NK-92 (cell line): ENCODE measurements around the gene DNAJC27.
"Not testable (repeated sequence)": the region's sequence is repeated elsewhere in the genome, so short reads cannot be mapped to it uniquely, and the experiment has no call there.

Experiments used
- DNase-seq: peaks from one replicate; lab custom pipeline; 2025; ENCODE audit not compliant: unreplicated experiment; lab: John Stamatoyannopoulos, UW

Gene DNAJC27

GRCh38 chr2:24971536-24972314 lies at the start of gene DNAJC27:
Gene DNAJC27 (minus strand): TSS chr2:24971955. CDS start chr2:24971904, 51 bp downstream.
- DNase-seq, result peak; percentile 88

DNA sequence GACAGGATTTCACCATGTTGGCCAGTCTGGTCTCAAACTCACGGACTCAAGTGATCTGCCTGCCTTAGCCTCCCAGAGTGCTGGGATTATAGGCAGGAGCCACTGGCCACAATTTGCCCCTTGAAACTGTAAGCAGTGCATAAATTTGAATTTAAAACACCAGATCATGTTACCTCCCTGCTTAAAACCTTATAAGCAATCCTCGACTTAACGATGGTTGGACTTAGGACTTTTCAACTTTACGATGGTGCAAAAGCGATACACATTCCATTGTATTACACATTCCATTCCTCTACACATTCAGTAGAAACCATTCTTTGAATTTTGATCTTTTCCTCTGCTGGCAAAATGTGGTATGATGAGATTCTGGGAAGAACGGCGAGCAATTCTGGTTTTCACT lies 46.9 kb upstream of the DNAJC27 start:
- DNase-seq, result no peak

- DNase-seq, result no peak
Measured at GRCh38 chr2:25014631-25015030, 42.9 kb upstream of the DNAJC27 start.

DNA sequence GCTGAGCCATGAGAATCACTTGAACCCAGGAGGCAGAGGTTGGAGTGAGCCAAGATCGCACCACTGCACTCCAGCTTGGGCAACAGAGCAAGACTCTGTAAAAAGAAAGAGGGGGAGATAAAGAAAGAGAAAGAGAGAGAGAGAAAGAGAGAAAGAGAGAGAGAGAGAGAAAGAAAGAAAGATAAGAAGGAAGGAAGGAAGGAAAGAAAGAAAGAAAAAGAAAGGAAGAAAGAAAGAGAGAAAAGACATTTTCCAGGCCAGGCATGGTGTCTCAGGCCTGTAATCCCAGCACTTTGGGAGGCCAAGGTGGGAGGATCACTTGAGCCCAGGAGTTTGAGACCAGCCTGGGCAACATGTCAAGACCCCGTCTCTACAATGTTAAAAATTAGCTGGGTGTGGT lies 39.6 kb upstream of the DNAJC27 start:
- DNase-seq, result not testable (repeated sequence)

- no peak for DNase-seq
Measured at GRCh38 chr2:25009954-25010353, 38.2 kb upstream of the DNAJC27 start.

GRCh38 chr2:25002066-25002465 lies 30.3 kb upstream of the DNAJC27 start:
- DNase-seq, result no peak

- no peak for DNase-seq
Measured at GRCh38 chr2:25001325-25001637, 29.5 kb upstream of the DNAJC27 start.

GRCh38 chr2:25000503-25001324 lies 29.0 kb upstream of the DNAJC27 start:
- DNase-seq, result no peak

DNA sequence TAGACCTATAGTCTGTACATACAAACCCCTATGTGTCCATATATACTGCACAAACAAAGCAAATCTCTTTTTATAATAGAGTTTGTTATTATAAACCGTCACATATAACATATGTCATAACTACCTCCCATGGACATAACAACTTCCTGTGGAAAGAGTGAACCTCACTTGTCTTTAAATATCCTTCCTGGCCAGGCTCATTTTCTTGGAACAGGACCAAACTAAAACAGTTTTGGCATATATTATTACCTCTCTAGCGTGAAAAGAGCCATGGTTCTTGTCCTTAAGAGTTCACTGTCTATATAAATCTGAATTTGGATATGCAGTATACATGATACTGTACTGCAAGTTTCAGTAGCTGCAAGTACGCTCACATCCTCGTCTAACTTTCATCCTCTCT lies 28.3 kb upstream of the DNAJC27 start:
- no peak for DNase-seq

GRCh38 chr2:24999097-24999496 lies 27.3 kb upstream of the DNAJC27 start:
- not testable (repeated sequence) for DNase-seq

- DNase-seq, result no peak
Measured at GRCh38 chr2:24994146-24994724, 22.5 kb upstream of the DNAJC27 start.

- DNase-seq, result no peak
Measured at GRCh38 chr2:24993406-24994145, 21.8 kb upstream of the DNAJC27 start.

GRCh38 chr2:24986372-24986771 lies 14.6 kb upstream of the DNAJC27 start:
- no peak for DNase-seq

GRCh38 chr2:24985511-24985910 lies 13.8 kb upstream of the DNAJC27 start:
- DNase-seq, result no peak

DNA sequence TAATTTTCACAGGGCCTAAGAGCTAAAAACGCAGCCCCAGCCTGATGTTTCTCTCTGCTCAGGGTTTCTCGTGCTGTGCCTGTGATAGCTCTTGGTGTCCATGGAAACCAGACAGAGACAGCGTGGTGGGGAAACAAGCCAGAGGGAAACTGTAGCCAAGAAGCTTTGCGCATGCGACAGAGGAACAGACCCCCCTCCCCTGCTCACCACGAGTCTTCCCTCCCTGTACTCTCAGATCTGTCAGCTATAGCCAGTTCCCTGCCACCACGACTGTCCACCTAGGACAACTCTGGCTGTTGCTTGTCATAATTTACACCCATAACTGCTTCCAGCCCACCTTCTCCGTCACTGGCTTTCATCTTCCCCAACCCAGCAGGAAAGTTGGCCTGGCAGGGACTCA lies 13.2 kb upstream of the DNAJC27 start:
- no peak for DNase-seq

DNA sequence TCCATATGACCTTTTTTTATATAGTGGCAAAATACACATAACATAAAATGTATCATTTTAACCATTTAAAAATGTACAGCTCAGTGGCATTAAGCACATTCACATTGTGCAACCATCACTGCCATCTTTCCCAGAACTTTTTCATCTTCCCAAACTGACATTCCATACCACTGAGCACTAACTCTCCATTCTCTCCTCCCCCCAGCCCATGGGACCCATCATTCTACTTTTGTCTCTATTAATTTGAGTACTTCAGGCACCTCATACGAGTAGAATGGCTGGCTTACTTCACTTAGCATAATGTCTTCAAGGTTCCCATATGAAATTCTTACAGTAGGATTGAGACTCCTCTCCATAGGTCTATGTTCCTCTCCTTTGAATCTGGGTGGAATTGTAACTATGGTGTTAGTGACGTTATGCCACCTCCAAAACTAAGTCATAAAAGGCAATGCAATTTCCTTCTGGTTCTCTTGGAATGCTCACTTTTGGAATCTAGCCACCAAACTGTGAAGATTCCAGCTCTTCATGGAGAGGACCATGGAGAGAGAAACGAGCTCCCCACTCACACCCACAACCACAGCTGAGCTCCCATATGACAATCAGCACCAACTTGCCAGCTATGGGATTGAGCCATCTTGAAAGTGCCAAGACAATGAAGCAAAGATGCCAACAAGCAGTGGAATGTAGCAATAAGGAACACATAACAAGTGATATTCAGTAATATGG lies 9.8 kb upstream of the DNAJC27 start:
- DNase-seq, result no peak

DNA sequence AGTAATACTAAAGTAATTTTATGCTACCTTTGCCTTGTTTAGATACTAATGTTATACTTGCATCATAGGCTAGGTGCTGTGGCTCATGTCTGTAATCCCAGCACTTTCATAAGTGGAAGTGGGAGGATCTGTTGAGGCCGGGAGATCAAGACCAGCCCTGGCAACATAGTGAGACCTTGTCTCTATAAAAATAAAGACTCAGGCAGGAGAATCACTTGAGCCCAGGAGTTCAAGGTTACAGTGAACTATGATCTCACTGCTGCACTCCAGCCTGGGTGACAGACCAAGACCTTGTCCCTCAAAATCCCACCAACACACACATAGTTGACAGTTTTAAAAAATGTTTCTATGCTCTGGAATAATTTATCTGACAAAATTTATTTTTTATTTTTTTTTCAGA lies 6.9 kb upstream of the DNAJC27 start:
- DNase-seq, result no peak

DNA sequence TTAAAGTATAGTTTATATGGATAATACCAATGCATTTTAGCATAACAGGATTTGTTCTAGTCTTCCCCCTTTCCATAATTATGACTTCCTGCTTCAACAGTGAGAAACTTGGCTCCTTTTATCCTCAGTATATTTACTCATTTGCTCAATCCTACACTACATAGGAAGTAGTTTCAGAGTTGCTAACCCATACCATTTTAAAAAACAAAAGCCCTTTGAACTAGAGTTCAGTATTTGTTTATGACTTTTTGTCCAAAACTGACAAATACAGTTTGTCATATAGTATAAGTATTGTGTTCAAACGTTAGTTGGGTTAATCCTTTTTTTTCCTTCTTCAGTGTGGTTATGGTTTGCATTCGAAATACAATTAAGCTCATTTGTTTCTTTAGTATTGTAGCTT lies 5.9 kb upstream of the DNAJC27 start:
- no peak for DNase-seq

GRCh38 chr2:24973812-24974211 lies 2.1 kb upstream of the DNAJC27 start:
- no peak for DNase-seq

DNA sequence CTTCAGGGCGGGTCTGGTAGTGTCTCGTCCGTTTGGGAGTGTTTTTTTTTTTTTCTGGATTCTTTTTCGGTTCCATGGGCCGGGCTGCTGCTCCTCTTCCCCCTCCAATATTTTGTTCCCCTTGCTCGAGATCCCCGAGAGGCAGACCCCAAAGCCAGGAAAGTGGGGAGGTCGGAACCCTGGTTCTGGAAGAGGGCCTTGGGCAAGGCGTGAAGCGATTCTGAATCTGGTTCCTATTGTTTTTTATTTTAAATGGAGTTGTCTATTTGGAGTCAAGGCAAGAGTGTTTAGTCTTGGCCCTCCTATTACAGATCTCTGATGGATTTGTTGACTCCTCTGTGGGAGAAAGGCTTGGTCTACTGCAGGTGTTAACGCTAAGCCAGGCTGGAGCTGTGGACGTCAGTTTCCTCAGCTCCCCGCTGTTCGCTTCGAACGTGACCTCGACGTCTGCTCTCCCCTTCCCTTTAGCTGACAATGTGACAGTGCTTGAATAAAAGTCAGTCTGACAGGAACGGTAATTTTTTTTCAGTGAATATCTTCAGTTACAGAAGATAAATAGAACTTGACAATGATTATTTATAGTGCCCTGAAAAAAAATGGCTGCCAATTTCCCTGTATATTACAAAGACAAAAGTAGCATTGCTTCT lies 683 bp upstream of the DNAJC27 start:
- DNase-seq, result no peak

DNA sequence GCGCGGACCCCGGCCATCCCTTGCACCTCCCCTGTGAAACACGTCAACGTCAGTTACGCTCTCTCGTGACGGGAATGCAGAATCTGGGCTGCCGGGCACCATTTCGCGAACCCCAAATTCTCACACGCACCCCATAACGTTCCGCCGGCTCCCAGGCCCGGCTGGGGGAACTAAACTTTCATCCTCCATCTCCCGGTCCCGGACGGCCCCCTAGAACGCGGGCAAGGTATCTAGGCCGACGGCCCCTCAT lies 544 bp downstream of the DNAJC27 start:
- no peak for DNase-seq
